ENCODE measurements around the gene ARHGEF3. TPM values are rescaled to one million over a fixed set of nuclear protein-coding genes. Genes with fewer than 3 reads are reported as not detected.

ARHGEF3 gene
- total RNA-seq, 1 donor from 2014 or later = 6.9 TPM

DNA sequence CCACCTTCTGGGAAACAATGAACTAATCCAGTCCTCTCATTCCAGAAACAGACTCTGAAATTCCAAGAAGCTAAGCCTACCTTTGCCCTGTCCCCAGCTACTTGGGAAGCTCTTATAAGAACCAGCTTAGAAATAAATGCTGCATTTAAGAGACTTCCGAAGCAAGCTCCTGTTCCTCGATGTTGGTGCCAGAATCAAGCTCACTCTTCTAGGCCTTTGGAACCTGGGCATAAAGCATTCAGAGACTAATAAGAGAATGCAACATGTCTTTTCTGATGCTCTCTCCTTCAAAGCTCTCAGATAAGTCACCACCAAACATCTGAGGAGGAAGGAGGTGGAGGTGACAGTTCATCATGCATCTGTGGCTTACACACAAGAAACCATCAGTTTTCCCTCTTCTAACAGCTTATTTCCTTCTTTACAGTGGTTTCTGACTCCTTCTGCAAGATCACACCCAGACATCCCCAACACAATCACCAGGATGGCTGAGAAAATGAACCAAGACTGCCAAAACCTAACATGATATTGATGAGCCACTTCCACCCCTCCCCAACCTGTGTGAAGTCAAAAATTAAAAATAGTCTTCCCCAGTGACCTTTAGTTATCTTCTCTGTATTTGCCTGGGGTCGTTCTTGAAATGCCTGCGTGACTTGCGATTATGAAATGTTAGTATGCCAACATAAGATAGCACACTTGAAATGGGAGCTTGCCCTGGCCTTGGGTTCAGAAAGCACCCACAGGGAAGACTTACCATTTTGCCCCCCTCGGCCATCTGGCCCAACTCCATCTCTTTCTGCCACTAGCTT is 11.5 kb downstream of the ARHGEF3 start:
- Mint-ChIP-seq H3K4me3 (ENCODE audit: unreplicated experiment) (no peak overlapping the region), H3K27ac (ENCODE audit: unreplicated experiment) (no peak overlapping the region), H3K9me3 (ENCODE audit: low read depth) (no peaks in the 10 kb centered on the region), H3K4me1 (ENCODE audit: low read depth) (no peaks in the 10 kb centered on the region), H3K27me3 (ENCODE audit: low read depth) (peaks cover 9% of the 10 kb centered on the region), H3K36me3 (ENCODE audit: low read depth) (no peaks in the 10 kb centered on the region)
- DNase-seq (ENCODE audit: low spot score) = no peak
- TF ChIP-seq, protein P1, sequence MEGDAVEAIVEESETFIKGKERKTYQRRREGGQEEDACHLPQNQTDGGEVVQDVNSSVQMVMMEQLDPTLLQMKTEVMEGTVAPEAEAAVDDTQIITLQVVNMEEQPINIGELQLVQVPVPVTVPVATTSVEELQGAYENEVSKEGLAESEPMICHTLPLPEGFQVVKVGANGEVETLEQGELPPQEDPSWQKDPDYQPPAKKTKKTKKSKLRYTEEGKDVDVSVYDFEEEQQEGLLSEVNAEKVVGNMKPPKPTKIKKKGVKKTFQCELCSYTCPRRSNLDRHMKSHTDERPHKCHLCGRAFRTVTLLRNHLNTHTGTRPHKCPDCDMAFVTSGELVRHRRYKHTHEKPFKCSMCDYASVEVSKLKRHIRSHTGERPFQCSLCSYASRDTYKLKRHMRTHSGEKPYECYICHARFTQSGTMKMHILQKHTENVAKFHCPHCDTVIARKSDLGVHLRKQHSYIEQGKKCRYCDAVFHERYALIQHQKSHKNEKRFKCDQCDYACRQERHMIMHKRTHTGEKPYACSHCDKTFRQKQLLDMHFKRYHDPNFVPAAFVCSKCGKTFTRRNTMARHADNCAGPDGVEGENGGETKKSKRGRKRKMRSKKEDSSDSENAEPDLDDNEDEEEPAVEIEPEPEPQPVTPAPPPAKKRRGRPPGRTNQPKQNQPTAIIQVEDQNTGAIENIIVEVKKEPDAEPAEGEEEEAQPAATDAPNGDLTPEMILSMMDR (IDR thresholded peaks at IDR 0.05) = no peak

DNA sequence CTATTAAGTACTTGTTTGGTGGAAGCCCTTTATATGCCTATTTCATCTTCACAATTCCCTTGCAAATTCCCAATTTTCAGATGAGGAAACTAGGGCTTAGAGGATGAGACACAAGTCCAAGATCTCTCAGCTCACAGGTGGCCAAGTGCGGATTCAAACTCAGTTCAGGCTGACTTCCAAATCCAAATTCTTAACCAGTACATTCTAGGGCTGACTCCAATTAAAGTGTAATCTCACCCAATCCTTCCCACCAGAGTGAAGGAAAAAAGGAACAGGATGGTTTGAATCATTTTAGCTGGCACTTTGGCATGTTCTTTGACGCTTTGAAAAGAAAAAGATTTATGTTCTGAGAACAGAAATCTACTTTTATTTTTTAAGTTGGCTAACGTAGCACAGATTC is 12.7 kb downstream of the ARHGEF3 start:
- Mint-ChIP-seq H3K4me3 (ENCODE audit: unreplicated experiment) (no peak overlapping the region), H3K27me3 (ENCODE audit: low read depth) (peaks cover 9% of the 10 kb centered on the region), H3K9me3 (ENCODE audit: low read depth) (no peaks in the 10 kb centered on the region), H3K27ac (ENCODE audit: unreplicated experiment) (no peak overlapping the region), H3K4me1 (ENCODE audit: low read depth) (peaks cover 5% of the 10 kb centered on the region), H3K36me3 (ENCODE audit: low read depth) (no peaks in the 10 kb centered on the region)
- no peak for DNase-seq (ENCODE audit: low spot score)
- TF ChIP-seq, protein P1 (IDR thresholded peaks at IDR 0.05) = no peak

DNA sequence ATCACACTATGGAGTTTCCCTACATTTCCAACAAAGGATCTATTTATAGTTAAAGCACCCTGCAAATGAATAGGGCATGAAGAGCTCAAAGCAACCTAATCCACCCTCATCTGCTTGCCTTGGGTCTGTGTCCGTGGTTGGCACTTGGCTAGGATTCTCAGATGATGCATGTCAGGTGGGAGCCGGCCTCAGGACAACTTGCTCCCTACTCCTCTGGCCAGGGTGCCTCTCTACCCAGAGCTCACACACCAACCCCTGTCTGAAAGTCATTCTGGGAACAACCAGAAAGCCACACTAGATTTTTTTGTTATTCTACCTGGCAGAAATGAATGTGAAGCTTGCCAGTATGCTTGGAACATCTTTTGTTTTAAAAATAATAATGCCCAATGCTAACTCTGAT is 13.2 kb downstream of the ARHGEF3 start:
- no peak for DNase-seq (ENCODE audit: low spot score)
- Mint-ChIP-seq H3K4me1 (ENCODE audit: low read depth) (peaks cover 10% of the 10 kb centered on the region), H3K27ac (ENCODE audit: unreplicated experiment) (no peak overlapping the region), H3K27me3 (ENCODE audit: low read depth) (peaks cover 9% of the 10 kb centered on the region), H3K9me3 (ENCODE audit: low read depth) (no peaks in the 10 kb centered on the region), H3K4me3 (ENCODE audit: unreplicated experiment) (no peak overlapping the region), H3K36me3 (ENCODE audit: low read depth) (no peaks in the 10 kb centered on the region)
- TF ChIP-seq, protein P1 (IDR thresholded peaks at IDR 0.05) = no peak

DNA sequence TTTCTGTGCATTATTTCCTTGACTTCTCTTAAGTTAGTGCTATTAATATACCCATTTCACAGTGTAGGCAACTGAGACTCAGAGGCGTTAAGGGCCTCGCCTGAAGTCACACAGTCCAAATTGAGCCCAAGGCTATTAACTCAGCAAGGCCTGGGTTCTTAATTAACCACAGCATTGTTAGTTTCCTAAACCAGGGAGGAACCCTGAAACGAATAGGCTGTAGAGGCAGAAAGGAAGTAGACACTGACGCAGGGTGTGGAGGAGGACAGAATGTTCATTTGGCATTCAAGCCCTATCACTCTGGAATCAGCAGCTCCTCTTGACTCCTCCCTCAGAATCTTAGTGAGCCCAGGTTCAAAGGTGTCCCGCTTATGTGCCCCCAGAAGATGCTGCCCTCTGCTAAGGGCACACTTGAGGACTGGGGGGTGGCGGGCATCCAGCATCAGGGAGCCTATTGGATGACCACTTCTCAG is 13.9 kb downstream of the ARHGEF3 start:
- Mint-ChIP-seq H3K4me3 (ENCODE audit: unreplicated experiment) (no peak overlapping the region), H3K36me3 (ENCODE audit: low read depth) (no peaks in the 10 kb centered on the region), H3K4me1 (ENCODE audit: low read depth) (peaks cover 17% of the 10 kb centered on the region)

DNA sequence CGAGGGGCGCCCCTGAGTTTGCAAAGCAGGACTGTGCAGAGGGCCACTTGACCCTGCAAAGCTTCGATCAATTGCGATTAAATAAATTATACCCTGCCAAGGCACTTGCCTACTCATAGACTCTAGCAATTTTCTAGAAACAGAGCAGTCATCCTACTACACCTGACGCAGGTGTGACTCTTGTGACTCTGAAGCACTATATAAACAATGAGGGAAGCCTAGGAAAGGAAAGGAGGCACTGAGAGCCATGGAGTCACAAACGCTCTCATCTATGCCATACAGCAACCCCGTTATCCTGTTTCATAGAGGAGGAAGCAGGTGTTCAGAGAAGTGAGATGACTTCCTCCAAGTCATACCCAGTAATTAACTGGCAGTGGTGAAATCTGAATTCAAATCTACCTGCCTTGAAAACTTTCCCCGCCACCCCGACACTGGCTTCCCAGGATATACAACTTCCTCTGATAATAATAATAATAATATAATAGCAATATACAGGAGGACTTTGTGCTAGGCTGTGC is 14.4 kb downstream of the ARHGEF3 start:
- Mint-ChIP-seq H3K9me3 (ENCODE audit: low read depth) (no peaks in the 10 kb centered on the region), H3K27me3 (ENCODE audit: low read depth) (peaks cover 9% of the 10 kb centered on the region), H3K36me3 (ENCODE audit: low read depth) (no peaks in the 10 kb centered on the region), H3K4me3 (ENCODE audit: unreplicated experiment) (no peak overlapping the region), H3K4me1 (ENCODE audit: low read depth) (peaks cover 19% of the 10 kb centered on the region), H3K27ac (ENCODE audit: unreplicated experiment) (no peak overlapping the region)
- DNase-seq (ENCODE audit: low spot score) = no peak
- TF ChIP-seq, protein P1 (IDR thresholded peaks at IDR 0.05) = no peak

More for the DNA sequence above, 13.9 kb downstream of the ARHGEF3 start:
- no peak overlapping the region for H3K27ac Mint-ChIP-seq (ENCODE audit: unreplicated experiment)
- TF ChIP-seq, protein P1 (IDR thresholded peaks at IDR 0.05) = no peak
- H3K9me3 Mint-ChIP-seq (ENCODE audit: low read depth) = no peaks in the 10 kb centered on the region
- DNase-seq (ENCODE audit: low spot score) = no peak
- H3K27me3 Mint-ChIP-seq (ENCODE audit: low read depth) = peaks cover 9% of the 10 kb centered on the region
